Gastroesophageal sphincter (tissue), 3 donors: ENCODE measurements around the gene ASIC2.

Experiments
- POLR2A ChIP-seq, 2 donors: fragments of 450-650 bp; IDR thresholded peaks; one replicate each; pipeline ENCODE4 v1.6.1; 2017; ENCODE audit warnings: antibody characterized with exemption in 2 of 2, mild to moderate bottlenecking in 2 of 2, moderate library complexity in 1 of 2
- TF ChIP-seq, protein P1 (sequence below), 4 experiments: fragments of 200-600 bp in 2 of 4; fragments of 450-650 bp in 2 of 4; sonication (generic) in 1 of 4; IDR thresholded peaks; one replicate each; pipeline ENCODE4 v1.5.1; 2017 to 2019; ENCODE audit warnings: antibody characterized with exemption in 4 of 4, mild to moderate bottlenecking in 2 of 4, moderate library complexity in 2 of 4

DNA sequence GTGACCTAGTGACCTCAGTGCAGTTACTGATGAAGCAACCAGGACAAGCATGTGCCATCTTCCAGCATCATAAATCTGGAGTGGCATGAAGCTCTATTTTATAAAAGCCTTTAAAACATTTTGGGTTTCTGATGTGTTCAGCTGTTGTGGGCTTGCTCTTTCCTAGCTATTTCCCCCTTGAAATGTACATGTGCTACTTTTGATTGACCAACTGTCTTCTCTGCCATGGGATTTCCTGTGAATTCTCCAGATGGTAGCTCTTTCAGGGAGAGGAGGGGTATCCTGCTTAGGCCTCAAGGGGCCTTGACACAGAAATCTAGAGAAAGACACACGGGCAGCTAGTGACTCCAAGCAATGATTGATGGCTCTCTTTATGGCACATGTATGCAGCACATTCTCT is 1.9 kb upstream of the ASIC2 start:
- TF ChIP-seq, protein P1, sequence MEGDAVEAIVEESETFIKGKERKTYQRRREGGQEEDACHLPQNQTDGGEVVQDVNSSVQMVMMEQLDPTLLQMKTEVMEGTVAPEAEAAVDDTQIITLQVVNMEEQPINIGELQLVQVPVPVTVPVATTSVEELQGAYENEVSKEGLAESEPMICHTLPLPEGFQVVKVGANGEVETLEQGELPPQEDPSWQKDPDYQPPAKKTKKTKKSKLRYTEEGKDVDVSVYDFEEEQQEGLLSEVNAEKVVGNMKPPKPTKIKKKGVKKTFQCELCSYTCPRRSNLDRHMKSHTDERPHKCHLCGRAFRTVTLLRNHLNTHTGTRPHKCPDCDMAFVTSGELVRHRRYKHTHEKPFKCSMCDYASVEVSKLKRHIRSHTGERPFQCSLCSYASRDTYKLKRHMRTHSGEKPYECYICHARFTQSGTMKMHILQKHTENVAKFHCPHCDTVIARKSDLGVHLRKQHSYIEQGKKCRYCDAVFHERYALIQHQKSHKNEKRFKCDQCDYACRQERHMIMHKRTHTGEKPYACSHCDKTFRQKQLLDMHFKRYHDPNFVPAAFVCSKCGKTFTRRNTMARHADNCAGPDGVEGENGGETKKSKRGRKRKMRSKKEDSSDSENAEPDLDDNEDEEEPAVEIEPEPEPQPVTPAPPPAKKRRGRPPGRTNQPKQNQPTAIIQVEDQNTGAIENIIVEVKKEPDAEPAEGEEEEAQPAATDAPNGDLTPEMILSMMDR (IDR thresholded peaks at IDR 0.05): no peak
- no peak for TF ChIP-seq POLR2A (IDR thresholded peaks at IDR 0.05)
